Measurements from ENCODE around the gene HMCN2.

DNA sequence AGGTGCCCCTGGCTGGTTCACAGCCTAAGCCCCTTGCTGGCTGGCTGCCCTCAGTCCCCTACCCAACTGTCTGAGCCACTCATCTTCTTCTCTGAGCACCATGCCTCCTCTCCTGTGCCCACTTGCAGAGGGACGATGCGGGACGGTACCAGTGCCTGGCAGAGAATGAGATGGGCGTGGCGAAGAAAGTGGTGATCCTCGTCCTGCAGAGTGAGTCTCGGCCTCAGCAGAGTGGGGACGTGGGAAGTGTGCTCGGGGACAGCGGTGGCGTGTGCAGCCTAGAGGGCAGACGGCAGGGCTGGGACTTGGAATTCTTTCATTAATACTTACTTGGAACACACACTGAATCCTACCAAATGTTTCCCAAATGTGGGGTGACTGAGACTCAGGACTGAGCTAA is 144.9 kb downstream of the HMCN2 start:
- no peak for TF ChIP-seq POLR2A (IDR thresholded peaks at IDR 0.05; ENCODE audit: low read length)
- TF ChIP-seq GATA1 (IDR thresholded peaks at IDR 0.05; ENCODE audit: low read depth, low read length) = no peak

Data from erythroblast (primary cell).